ENCODE results near the gene KAT7.
A peak's percentile ranks its signal among the peaks of the same experiment; 100 is the strongest.

KAT7 gene

DNA sequence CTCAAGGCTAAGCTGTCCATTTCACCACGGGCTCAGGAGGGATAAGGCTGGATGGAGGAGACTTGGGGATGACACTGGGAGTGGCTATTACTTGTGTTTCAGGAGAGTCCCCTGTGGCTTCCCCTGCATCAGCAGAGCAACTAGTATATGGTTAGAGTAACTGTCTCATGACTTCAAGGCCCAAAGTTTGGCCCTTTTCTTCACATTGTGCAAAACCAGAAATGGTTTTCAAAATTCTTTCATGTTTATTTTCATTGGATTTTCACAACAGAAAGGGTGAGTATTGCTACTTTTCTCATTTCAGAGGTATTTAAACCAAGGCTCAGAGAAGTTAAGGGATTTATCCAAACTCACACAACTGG lies 77.5 kb downstream of the KAT7 start:
- FAIRE-seq, result no peak
- no peak for DNase-seq (ENCODE audit: insufficient read length, low spot score)

DNA sequence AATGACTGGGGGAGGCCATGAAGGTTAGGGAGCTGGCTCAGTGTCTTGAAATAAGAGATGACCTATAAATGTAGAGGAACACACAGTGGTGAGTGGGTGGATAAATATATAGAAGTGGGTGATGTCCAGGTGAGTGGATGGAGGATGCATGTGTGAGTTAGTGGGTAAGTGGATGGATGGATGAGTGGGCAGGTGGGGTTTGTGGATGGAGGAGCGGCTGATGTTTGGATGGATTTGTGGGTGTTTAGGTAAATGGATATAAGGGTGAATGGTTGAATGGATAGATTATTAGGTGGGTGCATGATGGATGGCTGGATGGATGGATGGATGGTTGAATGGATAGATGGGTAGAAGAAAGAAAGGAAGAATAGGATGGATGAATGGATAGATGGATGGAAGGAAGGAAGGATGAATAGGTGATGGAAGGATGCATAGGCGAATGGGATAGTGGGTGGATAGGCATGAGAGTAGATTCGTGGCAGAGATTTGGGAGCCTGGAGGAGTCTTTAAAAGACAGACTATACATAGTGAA lies 78.5 kb downstream of the KAT7 start:
- DNase-seq (ENCODE audit: insufficient read length, low spot score) (no peak), FAIRE-seq (peak; percentile 23)

DNA sequence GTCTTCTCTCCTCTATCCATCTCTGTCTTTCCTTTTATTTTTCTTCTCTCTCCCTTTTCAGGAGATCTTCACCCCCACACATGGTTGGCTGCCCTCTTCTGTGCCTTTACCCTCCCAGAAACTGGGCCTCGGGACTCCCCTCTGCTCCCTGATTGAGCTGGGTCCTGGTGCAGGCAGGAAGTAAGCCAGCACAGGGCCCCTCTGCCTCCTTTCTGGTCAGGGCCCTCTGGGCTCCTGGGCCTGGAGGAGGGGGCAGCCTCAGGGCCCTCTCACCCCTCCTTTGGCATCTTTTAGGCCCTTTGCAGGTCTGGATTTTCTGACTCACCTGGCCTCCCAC lies 80.5 kb downstream of the KAT7 start:
- DNase-seq (ENCODE audit: insufficient read length, low spot score) (no peak), FAIRE-seq (no peak)

DNA sequence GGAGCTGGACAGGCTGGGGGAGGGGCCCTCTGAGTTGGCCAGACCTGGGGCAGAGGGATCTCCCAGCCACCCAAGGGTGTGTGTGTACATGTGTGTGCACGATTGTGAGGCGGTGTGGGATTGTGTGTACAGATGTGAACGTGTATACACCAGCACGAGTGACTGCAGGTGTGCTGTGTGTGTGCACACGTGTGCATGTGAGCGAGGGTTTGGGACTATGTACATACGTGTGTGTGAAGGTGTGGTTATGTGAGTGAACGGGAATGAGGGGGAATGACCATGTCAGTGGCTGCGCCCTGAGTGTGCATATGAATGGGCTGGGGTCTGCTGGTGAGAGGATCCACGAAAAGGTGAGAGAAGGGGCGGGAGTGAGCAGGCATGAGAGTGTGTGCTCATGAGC lies 81.8 kb downstream of the KAT7 start:
- DNase-seq (ENCODE audit: insufficient read length, low spot score), result no peak
- FAIRE-seq, result peak; percentile 85

DNA sequence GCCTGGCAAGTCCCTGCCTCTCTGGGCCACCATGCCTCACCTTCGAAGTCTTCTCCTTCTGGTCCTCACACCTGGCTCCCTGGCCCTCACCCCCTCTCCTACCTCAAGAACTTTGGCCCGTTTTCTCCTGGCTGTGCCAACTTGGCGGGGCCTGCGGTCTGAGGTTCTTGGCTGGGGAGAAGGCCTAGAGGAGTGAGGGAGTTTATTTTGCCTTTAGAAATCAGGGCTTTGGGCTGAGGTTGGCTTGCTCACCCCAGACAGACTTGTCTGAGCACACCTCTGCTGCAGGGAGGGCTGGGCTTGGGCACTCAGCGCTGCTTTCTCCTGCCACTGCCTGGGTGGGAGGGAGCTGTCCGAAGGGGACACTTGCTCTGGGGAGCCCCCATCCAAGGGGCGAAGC lies 82.7 kb downstream of the KAT7 start:
- no peak for DNase-seq (ENCODE audit: insufficient read length, low spot score)
- no peak for FAIRE-seq

DNA sequence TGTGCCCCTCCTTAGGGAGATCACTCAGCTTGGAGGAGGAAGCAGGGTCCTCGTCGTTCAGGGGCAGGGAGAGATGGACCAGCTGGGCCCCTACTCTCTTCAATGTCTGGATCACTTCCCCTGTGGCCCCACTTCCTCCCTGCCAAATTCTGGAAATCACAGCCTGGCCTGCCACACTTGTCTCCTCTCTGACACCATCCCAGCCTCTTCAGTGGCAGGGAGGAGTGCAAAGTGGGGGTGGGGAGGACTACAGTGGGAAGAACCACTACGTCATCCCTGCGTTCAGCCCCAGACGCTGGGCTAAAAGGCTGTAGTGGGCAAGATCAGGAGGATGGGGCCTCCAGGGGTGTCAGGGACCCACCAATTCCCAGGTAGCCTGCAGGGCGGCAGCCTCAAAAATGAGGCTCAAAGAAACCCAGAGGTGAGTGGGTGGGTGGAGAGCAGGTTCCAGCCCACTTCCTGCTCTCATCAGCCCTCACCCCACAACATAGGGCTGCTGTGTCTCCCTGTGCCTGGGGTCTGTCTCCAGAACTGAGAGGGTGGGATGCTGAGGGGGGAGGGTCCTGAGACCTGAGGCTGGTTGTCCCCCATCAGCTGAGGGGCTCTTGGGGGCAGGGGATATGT lies 84.4 kb downstream of the KAT7 start:
- FAIRE-seq (no peak), DNase-seq (ENCODE audit: insufficient read length, low spot score) (no peak)

DNA sequence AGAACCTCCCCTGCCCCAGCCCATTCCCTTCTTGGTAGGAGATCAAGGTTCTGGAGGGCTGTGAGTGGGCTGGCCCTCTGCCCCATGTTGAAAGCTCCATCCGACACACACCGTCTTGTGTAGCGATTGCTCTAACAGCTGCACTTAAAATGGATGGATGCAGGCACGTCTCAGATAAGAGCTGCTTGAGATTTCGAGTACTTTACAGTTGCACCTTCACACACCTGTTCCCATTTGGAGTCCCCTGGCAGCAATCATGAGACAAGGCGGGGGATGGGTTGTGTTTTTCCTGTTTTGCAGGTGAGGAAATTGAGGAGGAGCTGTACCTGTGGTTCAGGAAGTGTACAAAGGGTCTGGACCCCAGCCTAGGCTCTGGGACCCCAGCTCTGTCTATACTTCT lies 85.0 kb downstream of the KAT7 start:
- no peak for FAIRE-seq
- no peak for DNase-seq (ENCODE audit: insufficient read length, low spot score)

DNA sequence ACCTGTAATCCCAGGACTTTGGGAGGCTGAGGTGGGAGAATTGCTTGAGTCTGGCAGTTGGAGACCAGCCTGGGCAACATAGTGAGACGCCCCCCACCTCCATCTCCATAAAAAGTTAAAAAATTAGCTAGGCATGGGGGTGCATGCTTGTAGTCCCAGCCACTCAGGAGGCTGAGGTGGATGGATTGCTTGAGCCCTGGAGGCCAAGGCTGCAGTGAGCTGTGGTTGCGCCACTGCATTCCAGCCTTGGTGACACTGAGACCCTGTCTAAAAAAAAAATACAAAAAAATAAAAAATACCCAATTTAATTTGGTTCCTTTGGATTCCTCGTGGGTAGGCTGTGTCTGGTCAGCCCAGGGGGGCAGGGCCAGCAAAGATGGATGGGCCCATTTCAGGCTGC lies 85.4 kb downstream of the KAT7 start:
- FAIRE-seq (no peak), DNase-seq (ENCODE audit: insufficient read length, low spot score) (no peak)

DNA sequence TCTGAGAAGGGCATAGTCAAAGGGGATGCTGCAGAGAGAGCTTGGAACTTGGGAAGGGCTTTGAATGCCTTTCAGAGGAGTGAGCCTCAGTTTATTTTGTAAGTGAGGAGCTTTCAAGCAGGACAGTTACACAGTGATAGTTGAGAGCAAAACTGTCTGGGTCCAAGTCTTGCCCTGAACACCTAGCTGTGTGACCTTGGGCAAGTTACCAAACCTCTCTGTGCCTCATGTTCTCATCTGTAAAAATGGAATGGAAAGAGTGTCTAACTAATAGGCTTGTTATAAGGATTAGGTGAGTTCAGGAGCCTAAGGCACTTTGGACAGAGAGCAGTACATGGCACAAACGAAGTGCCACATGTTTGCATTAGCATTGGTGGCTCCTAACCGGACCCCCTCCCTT lies 86.4 kb downstream of the KAT7 start:
- peak; percentile 31 for FAIRE-seq
- DNase-seq (ENCODE audit: insufficient read length, low spot score), result no peak

DNA sequence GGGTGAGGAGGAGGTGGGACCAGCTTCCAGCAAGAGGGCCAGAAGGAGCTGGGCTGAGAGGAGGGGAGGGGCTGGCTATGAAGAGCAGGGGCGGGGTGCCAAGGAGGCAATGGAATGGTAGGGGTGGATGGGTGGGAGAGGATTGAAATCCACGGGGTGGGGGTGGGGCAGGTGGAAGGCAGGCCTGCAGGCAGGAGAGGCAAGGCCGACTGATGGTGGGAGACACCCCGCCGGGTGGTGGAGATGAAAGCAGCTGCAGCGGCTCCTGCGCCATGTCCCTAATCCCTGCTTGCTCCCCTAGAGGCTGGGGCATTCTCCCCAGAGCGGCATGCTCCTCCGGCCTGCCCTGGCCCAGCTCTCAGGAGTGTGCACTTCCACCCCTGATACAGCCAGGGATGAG lies 87.2 kb downstream of the KAT7 start:
- no peak for FAIRE-seq
- DNase-seq (ENCODE audit: insufficient read length, low spot score), result no peak

DNA sequence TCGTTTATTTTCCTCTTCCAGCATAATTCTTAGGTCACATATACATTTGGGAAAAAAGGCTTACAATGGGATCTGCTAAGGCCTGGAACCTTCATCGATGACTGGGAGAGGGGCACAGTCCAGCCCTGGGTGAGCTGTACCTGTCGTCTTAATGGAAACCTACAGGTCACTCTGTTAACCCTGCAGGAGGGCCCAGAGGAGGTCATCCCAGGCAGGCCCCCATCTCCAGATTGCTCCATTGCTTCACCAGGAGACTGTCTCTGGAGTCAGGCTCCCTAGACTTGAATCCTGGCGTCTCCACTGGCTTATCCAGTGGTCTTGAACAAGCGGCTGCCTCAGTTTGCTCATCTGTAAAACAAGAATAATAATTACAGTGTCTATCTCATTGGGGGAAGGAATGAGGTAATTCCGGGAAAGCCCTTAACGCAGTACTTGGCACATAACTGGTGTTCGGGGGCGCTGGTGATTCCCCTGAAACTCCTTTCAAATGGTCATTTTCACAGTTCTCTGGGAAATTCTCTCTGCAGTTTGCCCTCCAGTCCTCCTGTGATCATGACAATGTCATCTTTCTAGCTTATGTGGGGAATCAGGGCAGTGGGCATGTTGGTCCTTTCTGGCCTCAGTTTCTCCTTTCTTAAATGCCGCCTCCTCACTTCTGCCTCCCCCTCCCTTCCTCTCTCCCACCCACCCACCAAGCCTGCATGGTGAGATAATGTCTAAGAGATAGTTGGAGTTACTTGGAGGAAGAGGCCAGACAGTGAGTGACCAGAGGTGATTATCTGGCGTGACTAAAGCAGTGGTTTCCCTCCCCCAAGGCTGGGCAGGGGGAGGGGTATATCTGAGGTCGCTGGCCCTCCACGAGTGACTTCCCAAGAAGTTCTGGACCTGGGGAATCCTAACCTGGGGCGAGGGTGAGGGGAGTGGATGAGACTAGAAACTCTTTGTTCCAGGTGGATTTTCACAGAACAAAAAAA lies 90.7 kb downstream of the KAT7 start:
- DNase-seq (ENCODE audit: insufficient read length, low spot score) (no peak), FAIRE-seq (peak; percentile 31)

DNA sequence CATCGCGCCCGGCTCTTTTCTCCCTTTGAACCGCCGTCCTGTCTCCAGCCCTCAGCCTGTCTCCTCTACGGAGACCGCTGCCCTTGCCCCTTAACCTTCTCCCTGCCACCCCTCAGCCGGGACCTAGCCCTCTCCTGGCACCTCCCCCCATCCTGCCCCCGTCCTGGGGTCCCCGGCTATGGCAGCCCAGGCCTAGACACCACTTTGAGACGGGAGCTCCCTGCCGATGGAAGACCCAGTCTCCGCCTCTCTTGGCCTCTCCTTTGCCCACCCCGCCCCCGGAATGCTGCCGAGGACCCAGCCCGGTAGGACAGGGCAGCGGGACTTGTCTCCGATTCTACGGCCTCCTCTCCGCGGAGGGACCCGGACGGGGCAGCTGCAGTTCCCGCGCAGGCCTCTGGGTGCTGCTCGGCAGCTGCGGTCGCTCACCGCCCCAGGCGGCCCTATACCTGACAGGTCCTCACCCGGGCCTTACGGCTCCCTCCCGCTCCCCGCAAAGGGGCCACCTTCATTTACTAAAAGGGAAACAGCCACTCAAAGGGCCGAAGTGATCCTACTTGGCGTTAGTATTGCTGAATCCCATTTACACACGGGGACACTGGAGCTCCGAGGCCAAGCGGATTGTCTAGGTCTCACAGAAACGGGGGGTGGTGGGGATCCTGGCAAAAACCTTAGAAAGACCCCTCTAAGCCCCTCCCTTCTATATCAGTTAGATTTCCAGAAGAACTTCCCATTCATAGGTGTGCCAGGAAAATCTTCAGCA lies 92.0 kb downstream of the KAT7 start:
- peak; percentile 98 for DNase-seq (ENCODE audit: insufficient read length, low spot score)
- FAIRE-seq, result peak; percentile 93

DNA sequence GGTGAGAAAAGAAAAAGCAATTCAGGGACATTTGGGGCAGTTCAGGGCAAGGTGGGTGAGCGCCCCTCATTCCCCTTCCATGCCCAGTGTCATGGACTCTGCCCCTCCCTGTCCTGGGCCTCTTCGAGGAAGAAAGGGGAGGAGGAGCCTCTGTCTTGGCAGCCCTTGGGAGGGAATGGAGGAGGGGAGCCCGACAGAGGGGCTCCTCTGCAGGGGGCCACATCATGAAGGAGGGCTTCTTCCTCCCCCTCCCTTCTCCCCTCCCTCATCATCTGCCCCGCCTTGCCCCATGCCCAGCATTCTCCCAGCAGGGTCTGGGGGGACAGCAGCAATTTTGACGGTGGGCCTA lies 92.5 kb downstream of the KAT7 start:
- FAIRE-seq (no peak), DNase-seq (ENCODE audit: insufficient read length, low spot score) (no peak)

DNA sequence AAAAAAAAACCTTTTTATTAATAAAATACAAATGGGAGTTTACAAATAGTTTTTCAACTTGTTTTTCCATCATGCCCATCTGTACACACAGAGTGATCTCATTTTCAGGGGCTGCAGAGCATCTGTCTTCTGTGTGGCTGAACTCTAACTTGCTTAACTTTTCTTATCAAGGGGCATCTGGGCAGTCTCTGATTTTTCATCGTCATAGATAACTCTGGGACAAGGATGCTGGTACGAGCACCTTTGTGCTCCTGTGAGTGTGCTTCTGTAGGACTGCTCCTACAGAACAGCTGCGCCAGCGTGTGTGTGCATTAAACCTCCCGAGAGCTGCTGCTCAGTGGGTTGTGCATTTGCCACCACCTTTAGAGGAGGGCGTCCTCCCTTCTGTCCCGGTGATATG lies 94.0 kb downstream of the KAT7 start:
- DNase-seq (ENCODE audit: insufficient read length, low spot score) (no peak), FAIRE-seq (no peak)
